Type B pancreatic cell (in vitro differentiated cells): ENCODE results near the gene E2F8. TPM values are rescaled to one million over a fixed set of nuclear protein-coding genes. Genes with fewer than 3 reads are reported as not detected.

ENCODE experiments used
- DNase-seq: peaks from one replicate; pipeline ENCODE4 v3.0.0; 2021; ENCODE audit warnings: mixed read lengths; ENCODE audit not compliant: unreplicated experiment; ENCODE audit errors: extremely low spot score
- H3K27ac Mint-ChIP-seq: 2 replicates; pipeline ENCODE4 v1.8.0; 2021; ENCODE audit warnings: mild to moderate bottlenecking, mixed read lengths
- H3K27me3 Mint-ChIP-seq: 2 replicates; pipeline ENCODE4 v1.8.0; 2021; ENCODE audit warnings: mixed read lengths
- H3K36me3 Mint-ChIP-seq: 2 replicates; pipeline ENCODE4 v1.8.0; 2021; ENCODE audit warnings: mixed read lengths
- H3K4me1 Mint-ChIP-seq: one replicate; pipeline ENCODE4 v1.8.0; 2021; ENCODE audit warnings: mixed read lengths; ENCODE audit not compliant: unreplicated experiment
- H3K4me3 Mint-ChIP-seq: 2 replicates; pipeline ENCODE4 v1.8.0; 2021; ENCODE audit warnings: mild to moderate bottlenecking, mixed read lengths
- H3K9me3 Mint-ChIP-seq: 2 replicates; pipeline ENCODE4 v1.8.0; 2021; ENCODE audit warnings: mixed read lengths
- CTCF ChIP-seq: fragments of 200-600 bp; sonication (generic); conservative IDR thresholded peaks from 2 replicates; pipeline ENCODE4 v1.5.0; 2021; ENCODE audit warnings: antibody characterized with exemption, mild to moderate bottlenecking
- total RNA-seq: library from RNA; stranded (reverse); gene quantifications from 2 replicates; pipeline ENCODE4 v1.2.1, GENCODE V29; 2021; ENCODE audit warnings: low replicate concordance

Gene E2F8
- total RNA-seq, 1 donor from 2014 or later: 12.2 TPM

GRCh38 chr11:19226378-19227195 lies 14.2 kb downstream of the E2F8 start:
- H3K27me3 Mint-ChIP-seq: no peaks in the 10 kb centered on the region
- peaks cover 5% of the 10 kb centered on the region for H3K9me3 Mint-ChIP-seq
- no peak overlapping the region for H3K27ac Mint-ChIP-seq
- H3K4me3 Mint-ChIP-seq: no peak overlapping the region
- no peaks in the 10 kb centered on the region for H3K4me1 Mint-ChIP-seq
- peaks cover 29% of the 10 kb centered on the region for H3K36me3 Mint-ChIP-seq
- no peak for DNase-seq
- TF ChIP-seq CTCF: no peak

GRCh38 chr11:19225581-19225980 lies 15.2 kb downstream of the E2F8 start:
- no peak for TF ChIP-seq CTCF
- no peak overlapping the region for H3K4me3 Mint-ChIP-seq
- no peak overlapping the region for H3K27ac Mint-ChIP-seq
- H3K9me3 Mint-ChIP-seq: peaks cover 5% of the 10 kb centered on the region
- no peak for DNase-seq
- no peaks in the 10 kb centered on the region for H3K4me1 Mint-ChIP-seq
- peaks cover 25% of the 10 kb centered on the region for H3K36me3 Mint-ChIP-seq
- H3K27me3 Mint-ChIP-seq: no peaks in the 10 kb centered on the region

GRCh38 chr11:19225123-19225522 lies 15.6 kb downstream of the E2F8 start:
- H3K27ac Mint-ChIP-seq: no peak overlapping the region
- TF ChIP-seq CTCF: no peak
- DNase-seq: no peak
- H3K9me3 Mint-ChIP-seq: peaks cover 5% of the 10 kb centered on the region
- no peaks in the 10 kb centered on the region for H3K27me3 Mint-ChIP-seq
- peaks cover 21% of the 10 kb centered on the region for H3K36me3 Mint-ChIP-seq
- H3K4me1 Mint-ChIP-seq: no peaks in the 10 kb centered on the region
- H3K4me3 Mint-ChIP-seq: no peak overlapping the region

- Mint-ChIP-seq H3K4me1 (no peaks in the 10 kb centered on the region), H3K27ac (no peak overlapping the region), H3K36me3 (peaks cover 12% of the 10 kb centered on the region), H3K9me3 (peaks cover 5% of the 10 kb centered on the region), H3K27me3 (peaks cover 15% of the 10 kb centered on the region), H3K4me3 (no peak overlapping the region)
- TF ChIP-seq CTCF: no peak
- no peak for DNase-seq
Measured at GRCh38 chr11:19220903-19221724, 19.6 kb downstream of the E2F8 start.

GRCh38 chr11:19218786-19219460 lies 21.8 kb downstream of the E2F8 start:
- TF ChIP-seq CTCF: no peak
- no peak for DNase-seq

More at GRCh38 chr11:19218786-19219460, 21.8 kb downstream of the E2F8 start:
- H3K27ac Mint-ChIP-seq: no peak overlapping the region
- H3K4me3 Mint-ChIP-seq: no peak overlapping the region
- H3K36me3 Mint-ChIP-seq: no peaks in the 10 kb centered on the region
- H3K9me3 Mint-ChIP-seq: peaks cover 5% of the 10 kb centered on the region
- peaks cover 27% of the 10 kb centered on the region for H3K27me3 Mint-ChIP-seq
- H3K4me1 Mint-ChIP-seq: no peaks in the 10 kb centered on the region
